Body of pancreas (tissue), 4 donors: ENCODE results near the gene NLGN2. TPM values are rescaled to one million over a fixed set of nuclear protein-coding genes. Genes with fewer than 3 reads are reported as not detected.
A peak's percentile ranks its signal among the peaks of the same experiment; 100 is the strongest.

Experiments used
- ATAC-seq: fragments of 150-250 bp; one replicate; pipeline ENCODE4 v1.9.1; 2016
- DNase-seq, 4 donors: peaks; one replicate each; pipeline ENCODE4 v3.0.0-alpha.2; 2019
- H3K27ac ChIP-seq, 4 donors: fragments of 200-600 bp; sonication (generic); 1 replicate in 3 of 4; 2 replicates in 1 of 4; pipeline versions ENCODE4 v1.5.1 to v1.6.1; 2016 to 2019; ENCODE audit warnings: mild to moderate bottlenecking in 1 of 4, mixed read lengths in 1 of 4, moderate library complexity in 1 of 4
- H3K27me3 ChIP-seq, 2 donors: fragments of 200-600 bp; sonication (generic); one replicate each; pipeline ENCODE4 v1.6.0; 2016; ENCODE audit warnings: mild to moderate bottlenecking in 1 of 2
- H3K36me3 ChIP-seq, 2 donors: fragments of 200-600 bp; sonication (generic); replicated peaks in 1 of 2; 2 replicates each; pipeline ENCODE4 v1.5.1; 2016; ENCODE audit warnings: low read depth in 2 of 2; ENCODE audit not compliant: insufficient read depth in 1 of 2
- H3K4me1 ChIP-seq: fragments of 200-600 bp; sonication (generic); one replicate; pipeline ENCODE4 v1.6.0; 2016
- H3K4me3 ChIP-seq, 2 donors: fragments of 200-600 bp; sonication (generic); 1 replicate in 1 of 2; 2 replicates in 1 of 2; pipeline ENCODE4 v1.5.1; 2016 to 2019
- H3K9me3 ChIP-seq, 3 donors: fragments of 200-600 bp; sonication (generic); 1 replicate in 2 of 3; 2 replicates in 1 of 3; pipeline ENCODE4 v1.5.1; 2016
- POLR2A ChIP-seq, 3 donors: fragments of 450-650 bp; IDR thresholded peaks; one replicate each; pipeline ENCODE4 v1.6.1; 2016; ENCODE audit warnings: antibody characterized with exemption in 3 of 3, mild to moderate bottlenecking in 2 of 3
- WGBS, 2 donors: methylation state at CpG; one replicate each; pipeline ENCODE4 v1.1.5; 2017; 5-methylcytosine and 5-hydroxymethylcytosine counted together
- intact Hi-C: fragments of 100-400 bp; cut with DNase I; formaldehyde crosslinking; loops from one replicate; pipeline ENCODE4 v1.15.1; 2023
- total RNA-seq, 2 donors: library from RNA; depleted of rRNA; stranded (reverse); fragments of >200 nt; gene quantifications; one replicate each; pipeline ENCODE4 v1.1.0, GENCODE V29; 2016
- TF ChIP-seq, protein P1 (sequence below), 7 experiments: fragments of 450-650 bp in 4 of 7; fragments of 200-600 bp in 3 of 7; sonication (generic) in 3 of 7; IDR thresholded peaks; one replicate each; pipeline ENCODE4 v1.5.1; 2016 to 2019; ENCODE audit warnings: antibody characterized with exemption in 7 of 7

NLGN2 gene
- total RNA-seq, 2 donors from 2014 or later: 5.2 to 6.3 TPM

DNA sequence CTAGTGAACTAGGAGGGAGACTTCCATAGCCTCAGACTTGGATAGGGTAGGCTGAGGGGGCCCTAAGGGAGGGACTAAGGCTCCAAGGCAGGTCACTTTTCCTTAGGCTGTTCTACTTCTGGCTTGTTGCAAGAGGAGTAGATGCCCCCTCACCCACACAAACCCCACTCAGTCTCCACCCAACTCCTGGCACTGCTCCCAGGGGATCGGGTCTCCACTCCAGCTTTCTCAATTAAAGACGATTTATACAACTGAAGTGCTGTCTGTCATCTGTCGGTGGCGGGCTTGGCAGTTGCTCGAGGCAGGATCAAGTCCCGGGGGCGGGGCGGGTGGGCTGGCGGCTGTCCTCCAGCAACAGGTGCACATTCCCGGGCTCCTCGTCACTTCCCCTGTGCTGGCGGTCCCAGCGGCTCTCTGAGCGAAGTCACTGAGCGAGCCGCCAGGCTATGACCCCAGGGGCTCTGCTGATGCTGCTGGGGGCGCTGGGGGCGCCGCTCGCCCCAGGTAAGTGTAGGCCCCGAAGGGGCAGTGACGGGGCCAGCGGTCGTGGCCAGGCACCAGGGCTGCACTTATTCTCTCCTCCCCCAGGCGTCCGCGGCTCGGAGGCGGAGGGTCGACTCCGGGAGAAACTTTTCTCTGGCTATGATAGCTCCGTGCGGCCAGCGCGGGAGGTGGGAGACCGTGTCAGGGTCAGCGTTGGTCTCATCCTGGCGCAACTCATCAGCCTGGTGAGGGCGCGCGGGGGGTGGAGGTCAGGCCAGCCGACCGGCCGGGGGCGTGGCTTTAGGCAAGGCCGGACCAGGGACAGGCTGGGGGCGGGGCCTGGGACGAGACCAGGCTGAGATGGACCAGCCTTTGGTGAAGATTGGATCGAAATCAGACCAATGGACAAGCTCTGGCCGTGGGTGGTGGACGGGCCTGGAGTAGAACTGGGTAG is 37.3 kb downstream of the NLGN2 start, which contains the start of gene CHRNB1:
CHRNB1 (plus strand) TSS at position 380 of the 937 bp plus-strand sequence; CDS start at position 447, 67 bp downstream.
- H3K27me3 ChIP-seq: no peaks in the 10 kb centered on the region
- WGBS, 2 donors: 3% methylated on average over 15 to 49 of the region's 51 CpGs
- H3K9me3 ChIP-seq: no peaks in the 10 kb centered on the region
- ATAC-seq (peak; percentile 87), DNase-seq (peak; percentile 82 to 91 (median 88))
- peak within 1 kb of the TSS; percentile 3 to 35 for H3K4me3 ChIP-seq
- peaks cover 22% of the 10 kb centered on the region for H3K4me1 ChIP-seq
- peak within 1 kb of the TSS; percentile 33 to 75 (median 51) for H3K27ac ChIP-seq
- H3K36me3 ChIP-seq: no peaks in the 10 kb centered on the region
- TF ChIP-seq, protein P1, sequence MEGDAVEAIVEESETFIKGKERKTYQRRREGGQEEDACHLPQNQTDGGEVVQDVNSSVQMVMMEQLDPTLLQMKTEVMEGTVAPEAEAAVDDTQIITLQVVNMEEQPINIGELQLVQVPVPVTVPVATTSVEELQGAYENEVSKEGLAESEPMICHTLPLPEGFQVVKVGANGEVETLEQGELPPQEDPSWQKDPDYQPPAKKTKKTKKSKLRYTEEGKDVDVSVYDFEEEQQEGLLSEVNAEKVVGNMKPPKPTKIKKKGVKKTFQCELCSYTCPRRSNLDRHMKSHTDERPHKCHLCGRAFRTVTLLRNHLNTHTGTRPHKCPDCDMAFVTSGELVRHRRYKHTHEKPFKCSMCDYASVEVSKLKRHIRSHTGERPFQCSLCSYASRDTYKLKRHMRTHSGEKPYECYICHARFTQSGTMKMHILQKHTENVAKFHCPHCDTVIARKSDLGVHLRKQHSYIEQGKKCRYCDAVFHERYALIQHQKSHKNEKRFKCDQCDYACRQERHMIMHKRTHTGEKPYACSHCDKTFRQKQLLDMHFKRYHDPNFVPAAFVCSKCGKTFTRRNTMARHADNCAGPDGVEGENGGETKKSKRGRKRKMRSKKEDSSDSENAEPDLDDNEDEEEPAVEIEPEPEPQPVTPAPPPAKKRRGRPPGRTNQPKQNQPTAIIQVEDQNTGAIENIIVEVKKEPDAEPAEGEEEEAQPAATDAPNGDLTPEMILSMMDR (IDR thresholded peaks at IDR 0.05): peak in 4 of 7 experiments; percentile 7 to 40 (median 18)
- TF ChIP-seq POLR2A (IDR thresholded peaks at IDR 0.05): peak in 2 of 3 donors; percentile 28 to 30
- intact Hi-C loops: loop anchor here (5.0 kb wide), 1 partner anchor 42 kb away; no protein-coding TSS in a partner anchor

DNA sequence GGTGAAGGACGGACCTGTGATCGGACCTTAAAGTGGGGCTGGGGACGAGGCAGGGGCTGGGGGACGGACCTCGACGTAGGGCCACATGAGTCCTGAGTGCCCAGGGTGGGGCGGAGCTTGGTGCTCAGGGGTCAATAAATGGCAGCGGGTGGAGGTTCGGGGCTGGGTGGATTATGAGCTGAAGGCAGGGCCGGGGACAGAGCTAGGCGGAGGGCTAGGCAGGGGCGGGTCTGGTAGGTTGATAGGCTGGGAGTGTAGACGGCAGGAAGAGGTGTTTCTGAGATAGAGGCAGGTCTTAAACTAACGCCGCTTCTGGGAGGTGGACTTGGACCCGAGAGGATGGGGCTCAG is 37.9 kb downstream of the NLGN2 start:
- Histone ChIP-seq H3K36me3 (no peaks in the 10 kb centered on the region), H3K27ac (peak overlapping the region in 3 of 4 donors; percentile 33 to 75 (median 66)), H3K4me1 (peaks cover 16% of the 10 kb centered on the region), H3K27me3 (no peaks in the 10 kb centered on the region), H3K9me3 (no peaks in the 10 kb centered on the region), H3K4me3 (peak overlapping the region in 1 of 2 donors; percentile 35)
- ATAC-seq: peak; percentile 53
- intact Hi-C loops: no loop called here
- TF ChIP-seq, protein P1 (IDR thresholded peaks at IDR 0.05): no peak
- TF ChIP-seq POLR2A (IDR thresholded peaks at IDR 0.05): no peak
- WGBS, 2 donors: 4% methylated on average over 16 of the region's 16 CpGs
- peak in 1 of 4 donors; percentile 45 for DNase-seq

DNA sequence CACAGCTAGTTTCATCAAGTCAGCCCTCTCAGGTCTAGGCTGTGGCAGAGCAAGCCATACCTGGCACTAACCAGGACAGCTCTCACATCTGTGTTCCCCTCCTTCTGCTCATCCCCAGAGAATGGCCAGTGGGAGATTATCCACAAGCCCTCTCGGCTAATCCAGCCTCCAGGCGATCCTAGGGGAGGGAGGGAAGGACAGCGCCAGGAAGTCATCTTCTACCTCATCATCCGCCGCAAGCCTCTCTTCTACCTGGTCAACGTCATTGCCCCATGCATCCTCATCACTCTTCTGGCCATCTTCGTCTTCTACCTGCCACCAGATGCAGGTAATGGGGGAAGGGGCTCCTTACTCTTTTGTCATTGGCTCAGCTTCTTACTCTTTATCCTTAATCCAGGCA is 40.8 kb downstream of the NLGN2 start:
- no peak overlapping the region for H3K4me3 ChIP-seq
- H3K27me3 ChIP-seq: no peaks in the 10 kb centered on the region
- peaks cover 11% of the 10 kb centered on the region for H3K4me1 ChIP-seq
- H3K9me3 ChIP-seq: no peaks in the 10 kb centered on the region
- intact Hi-C loops: no loop called here
- TF ChIP-seq POLR2A (IDR thresholded peaks at IDR 0.05): no peak
- TF ChIP-seq, protein P1 (IDR thresholded peaks at IDR 0.05): no peak
- ATAC-seq (no peak), DNase-seq (no peak)
- WGBS, 2 donors: 91 to 92% methylated on average over 7 of the region's 7 CpGs
- no peaks in the 10 kb centered on the region for H3K36me3 ChIP-seq
- no peak overlapping the region for H3K27ac ChIP-seq

DNA sequence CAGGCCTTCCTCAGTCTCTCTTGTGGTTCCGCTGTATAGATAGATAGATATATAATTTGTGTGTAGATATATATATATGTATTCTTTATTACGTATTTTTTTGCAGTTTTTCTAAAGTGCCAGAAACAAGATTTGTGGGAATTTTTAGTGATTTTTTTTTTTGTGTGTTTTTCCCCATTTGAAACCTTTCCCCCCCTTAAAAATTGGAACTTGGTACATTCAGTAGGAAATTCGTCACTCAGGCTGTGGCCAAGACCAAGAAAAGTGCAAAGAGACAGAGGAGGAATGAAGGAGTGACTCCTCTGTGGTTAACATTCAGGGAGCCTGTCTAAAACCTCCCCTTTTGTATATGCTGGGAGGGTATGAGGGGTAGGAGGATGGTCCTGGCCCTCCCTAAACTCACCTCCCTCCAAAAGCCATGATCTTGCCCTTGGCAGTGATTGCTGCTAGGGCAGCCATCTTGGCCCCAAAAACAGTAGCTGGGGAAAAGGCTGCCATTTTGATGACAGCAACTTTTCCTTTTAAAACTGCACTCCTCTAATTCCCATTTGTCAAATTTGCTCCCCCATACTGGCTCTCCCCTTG is 52.4 kb downstream of the NLGN2 start:
- intact Hi-C loops: no loop called here
- ATAC-seq: no peak
- Histone ChIP-seq H3K4me3 (no peak overlapping the region), H3K36me3 (peaks cover 0 to 7% of the 10 kb centered on the region in 2 donors), H3K4me1 (peaks cover 12% of the 10 kb centered on the region), H3K27ac (no peak overlapping the region), H3K9me3 (no peaks in the 10 kb centered on the region), H3K27me3 (no peaks in the 10 kb centered on the region)
- TF ChIP-seq, protein P1 (IDR thresholded peaks at IDR 0.05): no peak
- TF ChIP-seq POLR2A (IDR thresholded peaks at IDR 0.05): no peak
- no peak for DNase-seq
- 72 to 76% methylated on average over 3 of the region's 3 CpGs for WGBS, 2 donors
